Fibroblast of villous mesenchyme (primary cell): ENCODE measurements around the gene DAB2IP. TPM values are rescaled to one million over a fixed set of nuclear protein-coding genes. Genes with fewer than 3 reads are reported as not detected.
A peak's percentile ranks its signal among the peaks of the same experiment; 100 is the strongest.

Experiments
- DNase-seq: peaks from one replicate; pipeline ENCODE4 v3.0.0-alpha.2; 2010; ENCODE audit warnings: low read depth
- H3K4me3 ChIP-seq: 2 replicates; pipeline ENCODE4 v1.5.1; 2011; ENCODE audit warnings: low read depth, mild to moderate bottlenecking, low read length
- CTCF ChIP-seq: IDR thresholded peaks from 2 replicates; pipeline ENCODE4 v1.5.1; 2012; ENCODE audit warnings: low read depth, mild to moderate bottlenecking, low read length; ENCODE audit not compliant: insufficient read depth
- total RNA-seq: library from RNA; depleted of rRNA; stranded (reverse); fragments of >200 nt; gene quantifications from 2 replicates; pipeline ENCODE4 v1.2.3, GENCODE V29; 2012

Gene DAB2IP
- total RNA-seq, 1 donor, result 47.9 TPM

DNA sequence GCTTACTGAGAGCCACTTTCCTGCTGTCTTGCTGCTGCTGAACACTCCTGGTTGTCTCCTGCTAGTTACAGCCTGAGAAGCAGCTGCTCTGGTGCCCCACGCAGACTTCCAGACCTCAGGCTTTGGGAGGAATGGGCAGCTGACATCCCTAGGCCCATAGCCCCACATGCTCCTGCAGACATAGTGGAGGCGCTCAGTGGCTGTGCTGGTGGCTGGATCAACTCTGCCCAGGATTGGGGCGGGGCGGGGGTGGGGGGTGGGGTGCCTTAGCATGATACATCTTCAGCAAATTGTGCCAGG is 93.9 kb downstream of the DAB2IP start:
- no peak for TF ChIP-seq CTCF
- no peak overlapping the region for H3K4me3 ChIP-seq
- no peak for DNase-seq

- no peak overlapping the region for H3K4me3 ChIP-seq
- TF ChIP-seq CTCF, result no peak
- DNase-seq, result no peak
Measured at GRCh38 chr9:121746411-121746810, 95.0 kb downstream of the DAB2IP start.

- TF ChIP-seq CTCF, result no peak
- no peak for DNase-seq
- no peak overlapping the region for H3K4me3 ChIP-seq
Measured at GRCh38 chr9:121746866-121747265, 95.4 kb downstream of the DAB2IP start.

GRCh38 chr9:121748074-121748473 is 96.6 kb downstream of the DAB2IP start:
- no peak overlapping the region for H3K4me3 ChIP-seq
- no peak for DNase-seq
- TF ChIP-seq CTCF, result no peak

DNA sequence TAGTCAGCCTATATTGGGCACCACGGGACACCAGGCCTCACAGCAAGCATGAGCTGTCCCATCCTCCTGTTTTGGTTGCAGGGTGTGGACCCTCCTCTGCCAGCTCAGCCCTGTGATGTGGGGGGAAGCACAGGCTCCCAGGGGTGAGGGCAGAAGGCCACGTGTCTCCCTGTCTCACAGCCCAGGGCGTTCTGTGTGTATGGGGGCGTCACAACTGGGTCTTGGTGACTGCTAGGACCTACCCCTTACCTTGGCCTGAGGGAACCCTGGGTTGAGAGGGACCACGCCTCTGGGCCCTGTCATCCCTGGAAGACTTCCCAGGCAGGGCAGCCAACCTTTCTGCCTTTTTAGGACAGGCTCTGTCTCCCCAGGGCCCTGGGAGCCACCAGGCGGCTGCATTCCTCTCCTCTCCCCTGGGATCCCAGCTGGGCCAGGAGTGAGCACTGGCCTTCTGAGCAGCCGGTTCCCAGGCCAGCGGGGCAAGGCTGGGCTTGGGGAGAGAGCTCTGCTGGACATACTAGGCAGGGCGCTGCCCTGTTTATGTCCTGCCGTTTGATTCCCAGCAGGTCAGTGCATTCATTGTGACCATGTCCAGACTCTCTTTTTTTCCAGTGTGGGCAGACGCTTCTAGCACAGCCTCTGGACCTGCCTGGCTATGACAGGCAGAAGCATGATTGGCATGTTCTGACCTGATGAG is 97.4 kb downstream of the DAB2IP start:
- no peak for TF ChIP-seq CTCF
- DNase-seq, result peak; percentile 43

GRCh38 chr9:121749614-121750013 is 98.2 kb downstream of the DAB2IP start:
- H3K4me3 ChIP-seq, result no peak overlapping the region
- no peak for TF ChIP-seq CTCF
- DNase-seq, result no peak

More for the DNA sequence above, 97.4 kb downstream of the DAB2IP start:
- no peak overlapping the region for H3K4me3 ChIP-seq

GRCh38 chr9:121750259-121750714 is 98.9 kb downstream of the DAB2IP start:
- no peak for DNase-seq
- TF ChIP-seq CTCF, result no peak
- no peak overlapping the region for H3K4me3 ChIP-seq
